Activated CD8-positive, alpha-beta memory T cell treated with anti-CD3 and anti-CD28 coated beads for 1 hour (primary cell): ENCODE measurements around the gene INPP4B.

Experiments used
- DNase-seq, 2 donors: peaks; one replicate each; pipeline ENCODE4 v3.0.0-alpha.2; 2020; ENCODE audit warnings: low read depth in 1 of 2; ENCODE audit errors: extremely low read depth in 1 of 2

INPP4B gene

DNA sequence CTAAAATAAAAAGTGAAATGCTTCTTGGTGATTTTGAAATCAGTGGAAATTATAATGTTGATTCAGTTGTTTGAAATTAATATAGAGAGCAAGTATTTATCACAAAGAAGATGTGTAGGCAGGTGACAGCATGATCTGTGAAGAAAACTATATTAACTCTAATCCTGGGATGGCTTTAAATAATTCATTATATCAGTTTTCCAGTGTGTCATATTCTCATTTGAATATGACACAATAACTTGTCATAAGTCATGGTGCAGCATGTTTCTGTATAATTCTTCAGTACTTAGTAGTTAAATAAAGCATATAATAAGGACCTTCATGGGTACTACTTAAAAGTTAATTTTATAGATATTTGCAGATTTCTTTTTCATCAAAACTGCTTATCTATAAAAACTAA lies 573.6 kb downstream of the INPP4B start:
- no peak for DNase-seq

DNA sequence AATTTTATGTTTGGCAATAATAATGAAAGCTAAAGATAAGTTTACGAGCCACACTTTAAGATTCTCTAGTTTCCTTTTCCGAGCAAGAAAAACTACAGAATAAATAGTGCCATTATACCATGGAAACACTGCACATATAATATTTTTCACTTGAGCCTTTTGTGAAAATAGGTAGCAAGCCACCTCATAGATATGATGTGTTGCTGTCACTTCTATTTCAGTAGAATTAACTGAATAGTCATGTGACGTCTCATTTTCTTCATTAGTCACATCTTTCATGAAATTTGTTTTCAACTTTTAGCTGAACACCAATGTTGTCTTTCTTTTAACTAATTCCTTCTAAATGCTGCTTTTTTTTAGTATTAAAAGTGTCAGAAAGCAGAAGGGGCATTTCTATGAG lies 574.3 kb downstream of the INPP4B start:
- no peak for DNase-seq

DNA sequence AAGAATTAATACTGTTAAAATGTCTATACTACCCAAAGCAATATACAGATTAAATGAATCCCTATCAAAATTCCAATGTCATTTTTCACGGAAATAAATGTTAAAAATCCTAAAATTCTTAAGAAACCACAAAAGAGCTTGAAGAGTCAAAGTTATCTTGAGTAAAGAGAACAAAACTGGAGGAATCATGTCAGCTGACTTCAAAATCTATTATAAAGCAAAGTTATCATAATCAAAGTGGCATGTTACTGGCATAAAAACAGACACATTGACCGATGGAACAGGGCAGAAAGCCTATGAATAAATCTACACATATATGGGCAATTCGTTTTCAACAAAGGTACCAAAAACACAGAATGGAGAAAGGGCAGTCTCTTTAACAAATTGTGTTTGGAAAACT lies 579.0 kb downstream of the INPP4B start:
- DNase-seq, result no peak

DNA sequence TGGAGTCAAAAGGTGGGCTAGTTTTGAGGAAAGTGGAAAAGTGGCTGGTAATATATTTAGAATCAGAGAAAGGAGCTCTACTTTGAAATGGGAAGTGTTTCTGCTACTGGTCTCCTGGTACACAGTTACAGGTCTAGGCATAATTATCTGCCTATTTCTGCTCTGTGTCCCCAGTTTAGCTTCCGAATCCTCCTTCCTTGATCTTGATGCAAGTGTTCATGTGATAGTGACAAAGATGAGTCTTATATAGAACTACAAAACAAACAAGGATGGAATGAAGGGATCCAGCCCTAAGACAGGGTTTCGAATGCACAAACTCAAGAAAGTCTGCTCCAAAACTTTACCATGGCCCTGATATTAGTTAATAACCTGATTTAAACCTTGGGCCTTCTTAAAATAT lies 580.2 kb downstream of the INPP4B start:
- no peak for DNase-seq

DNA sequence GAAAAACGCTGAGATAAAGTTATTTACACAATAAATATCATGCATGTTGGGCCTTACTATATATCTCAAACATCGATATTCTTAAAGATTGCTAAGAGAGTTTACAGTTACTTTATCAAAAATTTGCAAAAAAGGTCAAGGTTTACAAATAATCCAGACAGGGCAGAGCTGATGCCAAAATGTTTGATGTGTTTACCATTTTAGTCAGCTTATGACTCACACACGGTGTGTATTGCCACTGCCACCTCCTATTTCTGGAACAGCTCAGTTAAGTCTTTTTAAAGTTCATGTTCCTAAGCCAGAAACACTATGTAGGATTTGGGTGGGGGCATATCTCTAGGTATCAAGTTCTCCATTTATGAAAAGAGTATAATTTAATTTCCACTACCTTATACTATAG lies 580.6 kb downstream of the INPP4B start:
- DNase-seq, result no peak

DNA sequence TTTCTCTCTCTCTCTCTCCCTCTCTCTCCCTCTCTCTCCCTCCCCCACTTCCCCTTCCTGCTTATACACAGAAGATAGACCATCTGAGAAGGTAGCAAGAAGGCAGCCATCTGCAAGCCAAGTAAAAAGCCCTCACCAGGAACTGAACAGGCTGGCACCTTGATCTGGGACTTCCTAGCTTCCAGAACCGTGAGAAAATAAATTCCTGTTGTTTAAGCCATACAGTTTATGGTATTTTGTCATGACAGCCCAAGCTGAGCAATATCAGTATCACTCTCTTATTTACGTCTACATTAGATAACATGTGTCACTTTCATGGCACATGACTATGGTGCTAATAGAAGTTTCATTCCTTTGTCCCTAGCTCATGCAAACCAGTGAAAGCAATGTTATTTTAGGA lies 581.1 kb downstream of the INPP4B start:
- DNase-seq, result no peak

DNA sequence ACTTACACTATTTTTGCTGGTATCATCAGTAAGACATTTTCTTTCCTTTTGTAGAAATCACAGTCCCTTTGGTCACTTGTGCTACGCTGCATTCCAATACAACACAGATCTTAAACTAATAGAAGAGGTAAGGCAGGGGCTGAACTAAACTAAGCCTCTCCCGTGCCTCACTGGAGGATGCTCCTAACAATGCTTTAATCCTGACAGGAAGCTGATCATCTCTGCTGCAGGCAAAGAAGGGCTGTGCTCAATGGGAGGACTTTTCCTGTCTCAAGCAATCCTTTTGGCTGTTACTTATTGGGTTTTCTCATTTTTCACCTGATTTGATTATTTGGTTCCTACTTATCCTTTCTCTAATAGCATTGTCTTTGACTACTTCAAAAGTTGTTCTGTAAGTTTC lies 583.1 kb downstream of the INPP4B start:
- no peak for DNase-seq

DNA sequence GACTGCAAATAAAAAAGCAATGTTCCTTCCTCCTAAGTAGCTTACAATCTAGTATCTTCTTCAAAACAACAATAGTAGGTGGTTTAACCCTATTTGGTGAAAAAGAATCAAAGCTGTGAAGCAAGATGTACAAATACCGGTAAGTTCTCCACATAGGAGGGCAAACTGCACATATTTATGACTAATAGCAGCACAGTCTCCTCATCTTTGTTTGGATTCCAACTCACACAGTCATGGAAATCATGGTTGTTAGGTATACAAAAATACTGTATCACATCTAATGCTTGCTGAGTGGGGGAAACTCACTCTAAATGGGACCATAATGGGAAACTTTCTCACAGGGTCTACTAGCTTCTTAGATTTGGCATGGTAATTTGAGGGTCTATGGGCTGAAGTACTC lies 597.2 kb downstream of the INPP4B start:
- no peak for DNase-seq

DNA sequence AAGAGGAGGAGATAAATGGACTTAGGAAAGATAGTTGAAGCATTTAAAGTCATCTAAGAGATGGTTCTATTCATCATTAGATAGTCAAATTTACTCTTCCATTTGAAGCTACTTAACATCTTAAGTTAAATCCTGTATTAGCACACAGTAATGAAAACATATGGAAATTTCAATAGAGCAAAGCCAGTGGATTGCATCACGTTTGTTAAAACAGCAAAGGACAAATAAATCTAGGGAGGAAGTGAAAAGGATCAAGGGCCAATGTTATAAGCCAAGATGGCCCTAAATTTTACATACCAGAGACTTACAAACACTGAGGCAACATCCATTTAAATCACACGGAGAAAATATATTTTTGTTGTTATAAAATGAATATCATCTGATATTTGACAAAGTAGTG lies 602.8 kb downstream of the INPP4B start:
- no peak for DNase-seq

DNA sequence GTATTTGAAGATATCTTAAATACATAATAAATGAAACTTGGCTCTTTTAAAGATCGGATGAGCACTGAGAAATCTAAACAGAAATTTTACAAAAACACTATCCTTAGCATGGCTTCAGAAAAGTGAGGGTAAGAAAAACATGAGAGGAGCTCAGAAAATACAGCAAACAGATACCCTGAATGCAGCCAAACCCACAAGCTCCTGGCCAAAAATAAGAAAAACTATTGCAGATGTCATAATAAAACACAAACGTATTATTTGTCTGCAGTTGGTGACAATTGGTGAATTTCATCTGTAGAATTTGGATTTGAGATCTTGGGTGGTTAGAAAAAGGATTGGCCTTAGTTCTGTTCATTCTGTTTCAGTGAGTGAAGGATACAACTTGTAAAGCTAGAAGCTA lies 603.9 kb downstream of the INPP4B start:
- no peak for DNase-seq

DNA sequence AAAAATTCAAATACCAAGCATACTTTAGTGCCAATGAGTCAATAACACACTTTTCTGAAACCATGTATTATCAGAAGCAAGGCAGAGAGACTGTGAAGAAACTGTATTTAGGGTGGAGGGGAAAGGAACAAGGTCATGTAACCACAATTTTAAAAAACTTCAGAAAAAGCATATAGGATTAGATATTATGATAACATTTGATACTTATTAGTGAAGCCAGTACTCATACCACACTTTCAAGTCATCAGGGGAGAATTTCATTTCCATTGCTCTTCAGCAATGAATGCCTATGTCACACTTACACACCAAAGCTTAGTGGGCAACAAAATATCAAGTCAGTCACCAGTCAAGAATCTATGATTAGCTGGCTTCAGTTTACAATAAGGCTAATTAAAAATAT lies 607.5 kb downstream of the INPP4B start:
- no peak for DNase-seq

DNA sequence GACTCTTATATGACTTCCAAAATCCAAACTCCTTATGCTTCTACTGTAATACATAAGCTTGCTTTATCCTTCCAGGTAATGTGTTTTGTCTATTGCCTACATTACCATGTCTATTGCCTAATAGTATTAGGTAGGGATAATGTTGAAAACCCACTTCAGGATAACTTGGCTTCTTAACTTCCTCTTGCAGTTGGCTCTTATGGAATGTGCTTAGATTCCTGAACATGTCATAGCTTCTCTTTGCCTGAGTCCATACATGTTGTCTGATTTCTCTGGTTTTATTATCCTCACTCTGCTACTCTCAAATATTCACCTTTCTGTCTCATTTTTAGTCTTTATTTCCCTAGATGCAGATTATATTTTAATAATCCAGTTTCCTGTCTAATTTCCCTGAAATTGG lies 609.8 kb downstream of the INPP4B start:
- DNase-seq, result no peak

DNA sequence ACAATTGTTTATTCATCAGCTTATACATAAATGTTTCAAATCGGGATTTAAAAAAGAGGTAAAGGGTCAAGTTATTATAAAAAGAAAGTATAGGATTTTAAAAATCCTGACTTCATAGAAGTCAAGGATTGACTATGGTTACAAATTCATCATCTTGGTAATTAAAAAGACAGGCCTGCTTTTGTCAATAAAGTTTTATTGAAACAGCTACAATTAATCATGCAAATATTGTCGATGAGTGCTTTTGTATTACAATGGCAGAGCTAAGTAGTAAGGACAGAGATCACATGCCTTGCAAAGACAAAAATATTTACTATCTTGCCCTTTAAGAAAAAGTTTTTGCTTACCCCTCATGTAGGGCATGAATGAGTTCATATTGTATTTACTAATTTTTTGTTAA lies 614.3 kb downstream of the INPP4B start:
- no peak for DNase-seq

DNA sequence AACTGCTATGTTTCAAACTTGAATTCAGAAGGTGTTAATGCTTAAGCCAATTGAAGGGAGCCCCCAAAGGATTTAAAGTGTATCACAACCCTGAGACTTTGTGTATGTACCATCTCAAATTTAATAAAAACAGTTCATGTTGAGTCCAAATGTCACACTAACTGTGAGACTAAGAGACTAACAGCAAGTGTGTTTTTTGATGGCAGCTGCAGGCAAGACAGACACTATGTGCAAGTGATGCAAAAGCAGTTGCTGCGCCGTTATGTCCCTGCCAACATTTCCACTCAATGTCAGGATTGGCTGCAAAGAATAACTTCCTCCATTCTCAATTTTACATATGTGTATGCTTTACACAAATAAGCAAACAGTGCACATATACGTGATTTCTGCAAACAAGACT lies 615.1 kb downstream of the INPP4B start:
- no peak for DNase-seq

DNA sequence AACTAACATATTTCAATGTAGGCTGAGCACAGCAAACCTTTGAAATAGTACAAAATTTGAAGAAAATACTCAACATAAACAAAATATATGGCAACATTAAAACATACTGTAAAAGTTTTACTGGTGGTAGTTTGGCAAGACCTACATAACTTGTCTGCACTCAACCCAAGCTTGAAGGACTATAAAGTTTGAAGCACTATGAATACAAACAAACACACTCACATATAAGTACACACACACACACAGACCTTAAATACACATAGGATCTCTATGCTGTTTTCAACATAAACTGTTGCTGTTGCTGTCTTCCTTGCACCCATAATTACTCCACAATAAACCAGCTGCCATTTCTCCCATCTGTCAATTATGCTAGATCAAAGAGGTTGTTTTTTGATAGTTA lies 620.1 kb downstream of the INPP4B start:
- no peak for DNase-seq

DNA sequence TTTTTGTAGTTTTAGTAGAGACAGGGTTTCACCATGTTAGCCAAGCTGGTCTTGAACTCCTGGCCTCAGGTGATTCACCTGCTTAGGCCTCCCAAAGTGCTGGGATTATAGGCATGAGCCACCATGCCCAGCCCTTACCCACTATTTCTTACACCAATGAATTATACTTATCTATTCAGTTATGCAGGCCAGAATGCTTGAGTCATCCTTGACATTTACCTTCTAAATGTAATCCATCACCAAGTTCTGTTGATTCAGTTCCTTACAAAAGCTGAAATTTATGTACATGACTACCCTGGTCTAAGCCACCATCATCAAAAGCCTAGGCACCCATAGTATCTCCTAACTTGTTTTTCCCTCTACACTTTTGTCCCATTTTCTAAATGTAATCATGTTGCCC lies 624.0 kb downstream of the INPP4B start:
- DNase-seq, result no peak

DNA sequence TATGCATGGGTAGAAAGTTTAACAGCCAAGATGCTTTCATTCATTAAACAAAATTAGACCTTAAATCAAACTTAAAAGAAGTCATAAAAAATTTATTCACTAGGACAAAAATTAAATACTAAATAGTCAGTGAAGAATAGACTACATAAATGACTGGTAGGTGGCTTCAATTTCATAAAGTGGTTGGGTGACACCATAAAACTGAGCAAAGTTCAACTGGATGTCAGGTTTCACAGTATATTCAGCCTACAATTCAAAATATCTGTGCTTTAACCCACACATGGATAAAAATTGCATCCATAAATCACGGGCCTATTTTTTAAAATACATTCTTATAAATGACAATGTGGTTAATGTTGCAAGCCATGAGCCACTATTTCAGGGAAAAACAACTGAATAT lies 627.4 kb downstream of the INPP4B start:
- no peak for DNase-seq

DNA sequence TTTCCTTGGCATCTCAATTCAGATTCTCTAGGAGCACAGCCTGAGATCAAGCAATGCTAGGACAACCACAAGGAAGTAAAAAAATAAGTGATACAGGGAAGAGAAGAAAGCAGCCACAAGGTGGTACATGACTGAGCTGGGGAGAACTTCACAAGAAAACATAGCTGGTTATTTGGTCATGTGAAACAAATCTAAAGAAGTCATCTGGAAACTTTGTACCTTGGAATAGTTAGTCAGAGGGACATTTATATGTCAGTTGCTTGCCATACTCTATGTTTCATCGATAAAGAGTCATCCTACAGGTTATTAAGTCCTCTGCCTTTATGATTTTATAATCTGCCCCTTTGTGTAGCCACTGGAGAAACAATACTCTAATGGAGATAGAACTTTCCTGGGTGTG lies 634.7 kb downstream of the INPP4B start:
- no peak for DNase-seq

DNA sequence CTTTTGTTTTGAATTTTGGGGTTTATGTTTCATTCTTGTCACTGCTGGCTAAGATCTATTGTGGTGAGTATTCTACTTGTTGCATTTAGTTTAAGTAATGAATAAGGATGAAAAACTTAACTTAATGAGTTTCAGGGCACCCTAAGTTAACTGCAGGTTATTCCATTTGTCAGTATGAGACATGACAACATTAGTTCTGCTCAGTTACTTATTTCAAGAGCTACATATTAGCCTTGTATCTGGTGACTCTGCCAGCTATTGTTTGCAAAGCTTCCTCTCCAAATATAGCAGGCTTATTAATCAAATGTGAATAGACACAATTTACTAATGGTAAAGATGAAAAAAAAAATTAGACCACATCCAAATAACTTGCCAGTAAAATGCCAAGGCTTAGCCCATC lies 642.6 kb downstream of the INPP4B start:
- no peak for DNase-seq

DNA sequence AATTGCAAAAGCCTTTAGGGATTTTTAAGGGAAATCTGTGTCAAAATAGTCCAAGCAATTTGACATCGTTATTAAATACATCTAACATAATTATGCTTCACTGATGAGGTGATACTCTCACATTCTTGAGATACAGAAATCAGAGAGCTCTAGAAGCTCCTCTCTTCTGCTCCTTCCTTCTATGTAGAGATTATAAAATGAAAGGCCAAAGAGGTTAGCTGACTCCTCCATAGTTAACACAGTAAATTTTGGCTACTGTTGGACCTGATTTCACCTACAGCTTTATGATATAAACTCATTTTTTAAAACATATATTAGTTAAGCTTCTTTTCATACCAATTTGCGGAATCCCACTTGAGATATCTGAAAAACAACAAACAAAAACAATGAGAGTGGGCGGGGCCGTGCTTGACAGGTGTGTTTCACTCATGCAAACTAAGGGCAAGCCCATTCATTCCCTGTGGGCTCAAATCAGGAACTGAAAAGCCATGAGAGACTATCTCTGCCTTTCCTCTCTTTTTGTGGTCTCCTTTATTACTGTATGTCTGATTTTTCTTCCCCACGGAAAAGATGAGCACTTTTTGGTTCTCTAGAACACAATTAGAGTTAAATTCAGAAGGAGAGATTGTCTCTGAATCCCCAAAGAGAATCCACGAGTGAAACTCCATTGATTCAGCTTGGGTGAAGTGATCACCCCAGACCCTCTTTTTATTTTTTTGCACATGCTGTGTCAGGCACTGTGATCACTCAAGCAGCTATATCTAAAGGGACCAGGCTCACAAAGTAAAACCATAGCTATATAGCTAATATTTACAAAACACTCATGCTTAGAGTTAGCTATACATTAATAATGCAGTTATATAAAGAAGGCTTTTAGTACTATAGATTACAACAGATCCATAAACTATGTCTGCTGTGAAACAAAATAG lies 643.4 kb downstream of the INPP4B start:
- DNase-seq, result no peak

DNA sequence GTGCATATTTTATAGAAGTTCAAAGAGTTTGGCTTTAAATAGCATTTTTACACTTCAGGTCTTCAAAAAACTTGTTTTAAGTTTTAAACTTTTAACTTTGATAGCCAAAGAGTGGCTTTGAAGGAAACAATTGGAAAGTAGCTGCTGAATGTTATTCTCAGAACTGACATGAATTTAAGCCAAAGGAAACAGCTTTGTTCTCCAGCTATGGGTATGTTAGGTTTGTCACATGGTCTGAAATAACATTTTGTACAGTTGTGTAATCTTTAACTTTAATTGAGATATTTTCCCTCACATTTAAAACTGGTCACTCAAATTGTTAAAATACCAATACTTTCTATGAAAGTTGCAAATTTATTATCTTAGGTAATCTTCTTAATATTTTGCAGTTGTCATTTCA lies 645.1 kb downstream of the INPP4B start:
- DNase-seq, result no peak

DNA sequence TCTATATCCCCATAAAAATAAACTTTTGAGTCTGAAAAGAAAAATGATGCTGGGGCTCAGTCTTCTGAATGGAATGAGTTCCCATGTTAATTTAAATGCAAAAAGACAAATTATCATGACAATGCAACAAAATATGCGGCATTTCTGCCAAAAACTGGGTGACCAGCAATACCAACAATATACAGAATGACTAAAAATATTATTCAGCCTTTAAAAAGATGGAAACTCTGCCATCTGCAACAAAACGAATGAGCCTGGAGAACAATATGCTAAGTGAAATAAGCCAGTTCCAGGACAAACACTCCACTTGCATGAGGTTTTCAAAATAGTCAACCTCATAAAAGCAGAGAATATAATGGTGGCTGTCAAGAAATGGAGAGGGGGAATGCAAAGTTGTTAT lies 651.2 kb downstream of the INPP4B start:
- no peak for DNase-seq

DNA sequence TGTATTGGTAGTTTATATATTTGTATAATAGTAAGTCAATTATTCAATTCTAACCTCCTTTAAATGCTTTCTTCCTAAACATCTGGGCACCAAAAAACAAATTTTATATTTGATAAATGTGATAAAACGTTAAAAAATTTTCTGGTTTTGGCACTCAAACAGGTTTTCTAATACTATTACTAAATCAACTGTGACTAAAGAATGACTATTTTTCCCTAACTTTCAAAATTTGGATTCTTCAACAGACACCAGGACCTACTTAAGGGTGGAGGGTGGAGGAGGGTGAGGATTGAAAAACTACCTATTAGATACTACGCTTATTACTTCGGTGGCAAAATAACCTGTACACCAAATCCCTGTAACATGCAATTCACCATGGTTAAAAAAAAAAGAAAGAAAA lies 654.2 kb downstream of the INPP4B start:
- no peak for DNase-seq
